Thoracic aorta (tissue), 2 donors: Measurements from ENCODE around the gene GUCA1A. TPM values are rescaled to one million over a fixed set of nuclear protein-coding genes. Genes with fewer than 3 reads are reported as not detected.
A peak's percentile ranks its signal among the peaks of the same experiment; 100 is the strongest.

ENCODE experiments used
- ATAC-seq: fragments of 150-250 bp; one replicate; pipeline ENCODE4 v1.8.0; 2017; ENCODE audit warnings: low read depth; ENCODE audit not compliant: insufficient number of reproducible peaks, low FRiP score
- DNase-seq: peaks from one replicate; pipeline ENCODE4 v3.0.0-alpha.2; 2020; ENCODE audit warnings: low spot score
- H3K27ac ChIP-seq, 2 donors: fragments of 200-600 bp; sonication (generic); 1 replicate in 1 of 2; 2 replicates in 1 of 2; pipeline ENCODE4 v1.5.1; 2016; ENCODE audit warnings: mild to moderate bottlenecking in 2 of 2, moderate library complexity in 2 of 2
- H3K27me3 ChIP-seq: fragments of 200-600 bp; sonication (generic); replicated peaks from 2 replicates; pipeline ENCODE4 v1.6.0; 2016; ENCODE audit warnings: mild to moderate bottlenecking; ENCODE audit not compliant: insufficient read depth
- H3K36me3 ChIP-seq: fragments of 200-600 bp; sonication (generic); one replicate; pipeline ENCODE4 v1.5.1; 2016
- H3K4me1 ChIP-seq, 2 donors: fragments of 200-600 bp; sonication (generic); 1 replicate in 1 of 2; 2 replicates in 1 of 2; pipeline versions ENCODE4 v1.5.1 to v1.6.0; 2016; ENCODE audit warnings: low read depth in 2 of 2, mild to moderate bottlenecking in 1 of 2; ENCODE audit not compliant: control insufficient read depth in 1 of 2
- H3K4me3 ChIP-seq: fragments of 200-600 bp; sonication (generic); 2 replicates; pipeline ENCODE4 v1.5.1; 2016; ENCODE audit warnings: mild to moderate bottlenecking
- H3K9me3 ChIP-seq: fragments of 200-600 bp; sonication (generic); 2 replicates; pipeline ENCODE4 v1.5.1; 2016
- total RNA-seq, 2 donors: library from RNA; depleted of rRNA; stranded (reverse); fragments of >200 nt; gene quantifications; one replicate each; pipeline versions ENCODE4 v1.1.0 to v1.2.3, GENCODE V29; 2016
- TF ChIP-seq, protein P1 (sequence below): fragments of 200-600 bp; sonication (generic); IDR thresholded peaks from one replicate; pipeline ENCODE4 v1.5.1; 2019; ENCODE audit warnings: antibody characterized with exemption

Gene GUCA1A
- total RNA-seq, 2 donors from 2014 or later = not detected

DNA sequence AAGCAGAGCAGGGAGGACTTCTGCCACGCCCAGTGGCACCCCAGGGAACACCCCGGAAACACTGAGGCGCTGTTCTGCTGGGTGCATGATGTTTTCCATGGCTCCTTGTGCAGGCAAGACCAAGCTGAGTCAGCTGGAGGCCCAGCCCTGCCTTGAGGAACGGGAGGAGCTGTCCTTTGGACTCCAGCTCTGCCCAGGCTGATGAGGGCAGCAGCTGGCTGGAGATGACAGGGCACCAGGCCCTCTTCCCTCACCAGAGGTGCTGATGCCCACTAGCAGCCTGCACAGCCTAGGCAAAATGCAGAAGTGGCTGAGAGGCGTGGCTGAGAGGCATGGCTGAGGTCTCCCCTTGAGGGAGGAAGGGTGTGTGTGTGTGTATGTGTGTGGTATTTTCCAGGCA lies 33.1 kb upstream of the GUCA1A start:
- Histone ChIP-seq H3K4me1 (peaks cover 0 to 10% of the 10 kb centered on the region in 2 donors), H3K36me3 (no peaks in the 10 kb centered on the region), H3K4me3 (no peak overlapping the region), H3K9me3 (no peaks in the 10 kb centered on the region), H3K27me3 (peaks cover 5% of the 10 kb centered on the region), H3K27ac (no peak overlapping the region)
- no peak for ATAC-seq
- no peak for DNase-seq
- TF ChIP-seq, protein P1, sequence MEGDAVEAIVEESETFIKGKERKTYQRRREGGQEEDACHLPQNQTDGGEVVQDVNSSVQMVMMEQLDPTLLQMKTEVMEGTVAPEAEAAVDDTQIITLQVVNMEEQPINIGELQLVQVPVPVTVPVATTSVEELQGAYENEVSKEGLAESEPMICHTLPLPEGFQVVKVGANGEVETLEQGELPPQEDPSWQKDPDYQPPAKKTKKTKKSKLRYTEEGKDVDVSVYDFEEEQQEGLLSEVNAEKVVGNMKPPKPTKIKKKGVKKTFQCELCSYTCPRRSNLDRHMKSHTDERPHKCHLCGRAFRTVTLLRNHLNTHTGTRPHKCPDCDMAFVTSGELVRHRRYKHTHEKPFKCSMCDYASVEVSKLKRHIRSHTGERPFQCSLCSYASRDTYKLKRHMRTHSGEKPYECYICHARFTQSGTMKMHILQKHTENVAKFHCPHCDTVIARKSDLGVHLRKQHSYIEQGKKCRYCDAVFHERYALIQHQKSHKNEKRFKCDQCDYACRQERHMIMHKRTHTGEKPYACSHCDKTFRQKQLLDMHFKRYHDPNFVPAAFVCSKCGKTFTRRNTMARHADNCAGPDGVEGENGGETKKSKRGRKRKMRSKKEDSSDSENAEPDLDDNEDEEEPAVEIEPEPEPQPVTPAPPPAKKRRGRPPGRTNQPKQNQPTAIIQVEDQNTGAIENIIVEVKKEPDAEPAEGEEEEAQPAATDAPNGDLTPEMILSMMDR = no peak

DNA sequence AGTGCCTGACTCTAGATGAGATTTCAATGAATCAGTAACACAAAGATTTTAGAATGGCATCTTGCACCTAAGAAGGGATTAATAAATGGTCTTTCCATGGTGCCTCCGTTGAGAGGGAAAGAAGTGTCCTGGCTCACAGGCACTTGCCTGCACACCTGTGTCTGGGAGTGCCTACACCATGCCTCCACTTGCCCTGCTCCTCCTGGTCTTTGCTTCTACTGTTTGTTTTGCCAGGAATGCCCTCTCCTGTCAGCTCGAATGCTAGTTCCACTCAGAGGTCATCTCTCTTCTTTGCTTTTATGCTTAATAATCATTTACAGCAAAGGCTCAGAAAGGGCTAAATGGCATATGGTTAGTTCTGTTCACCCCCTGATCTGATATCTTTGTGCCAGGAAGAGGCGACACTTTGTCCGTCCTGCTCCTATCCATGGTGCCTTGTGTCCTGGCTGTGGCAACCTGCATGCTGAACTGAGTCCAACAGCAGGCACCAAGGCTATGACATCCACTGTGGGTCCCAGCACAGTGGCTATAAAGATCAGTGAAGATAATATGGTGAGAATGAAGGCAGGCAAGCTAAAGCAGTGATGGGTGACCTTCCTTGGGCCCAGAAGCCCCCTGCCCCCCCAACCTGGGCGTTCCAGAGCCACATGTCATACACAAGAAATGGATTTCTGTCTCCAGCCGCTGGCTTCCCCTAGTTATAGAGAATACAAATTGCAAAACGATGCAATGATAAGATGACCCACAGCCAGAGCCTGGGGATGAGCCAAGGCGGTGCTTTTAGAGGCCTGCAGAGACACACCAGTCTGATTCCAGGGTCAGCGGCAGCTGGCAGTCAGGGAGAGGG lies 32.2 kb upstream of the GUCA1A start:
- TF ChIP-seq, protein P1 = no peak
- peaks cover 0 to 10% of the 10 kb centered on the region in 2 donors for H3K4me1 ChIP-seq
- no peak overlapping the region for H3K27ac ChIP-seq
- H3K27me3 ChIP-seq = peaks cover 5% of the 10 kb centered on the region
- no peaks in the 10 kb centered on the region for H3K9me3 ChIP-seq
- H3K4me3 ChIP-seq = no peak overlapping the region
- DNase-seq (no peak), ATAC-seq (no peak)
- H3K36me3 ChIP-seq = no peaks in the 10 kb centered on the region

DNA sequence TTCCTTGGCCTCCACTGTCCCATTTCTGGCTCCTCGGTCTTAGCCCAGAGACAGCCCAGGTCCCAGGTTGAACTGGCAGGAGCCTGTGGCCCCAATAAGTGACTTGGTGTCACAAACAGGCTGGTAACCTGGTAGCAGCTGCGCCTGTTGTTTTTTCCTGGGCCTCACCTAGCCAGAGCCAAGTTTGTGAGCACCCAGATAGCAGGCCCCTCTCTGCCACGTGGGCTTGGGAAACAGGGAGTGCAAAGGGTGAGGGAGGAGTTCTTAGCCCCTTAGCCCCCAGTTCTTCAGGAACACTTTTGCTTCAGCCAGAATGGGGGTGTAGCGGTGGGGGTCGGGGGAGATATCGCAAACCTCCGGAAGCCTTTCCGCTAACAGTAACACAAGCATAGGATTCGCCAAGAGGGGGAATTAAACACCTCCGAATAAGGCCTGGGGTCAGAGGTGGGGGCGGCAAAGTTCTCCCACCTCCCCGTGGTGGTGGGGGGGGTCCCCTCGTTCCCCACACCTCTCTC lies 31.5 kb upstream of the GUCA1A start:
- no peaks in the 10 kb centered on the region for H3K9me3 ChIP-seq
- TF ChIP-seq, protein P1 = no peak
- H3K4me1 ChIP-seq = peaks cover 0 to 10% of the 10 kb centered on the region in 2 donors
- peaks cover 5% of the 10 kb centered on the region for H3K27me3 ChIP-seq
- no peak for ATAC-seq
- H3K36me3 ChIP-seq = no peaks in the 10 kb centered on the region
- H3K4me3 ChIP-seq = peak overlapping the region; percentile 70
- no peak overlapping the region for H3K27ac ChIP-seq
- DNase-seq = no peak

DNA sequence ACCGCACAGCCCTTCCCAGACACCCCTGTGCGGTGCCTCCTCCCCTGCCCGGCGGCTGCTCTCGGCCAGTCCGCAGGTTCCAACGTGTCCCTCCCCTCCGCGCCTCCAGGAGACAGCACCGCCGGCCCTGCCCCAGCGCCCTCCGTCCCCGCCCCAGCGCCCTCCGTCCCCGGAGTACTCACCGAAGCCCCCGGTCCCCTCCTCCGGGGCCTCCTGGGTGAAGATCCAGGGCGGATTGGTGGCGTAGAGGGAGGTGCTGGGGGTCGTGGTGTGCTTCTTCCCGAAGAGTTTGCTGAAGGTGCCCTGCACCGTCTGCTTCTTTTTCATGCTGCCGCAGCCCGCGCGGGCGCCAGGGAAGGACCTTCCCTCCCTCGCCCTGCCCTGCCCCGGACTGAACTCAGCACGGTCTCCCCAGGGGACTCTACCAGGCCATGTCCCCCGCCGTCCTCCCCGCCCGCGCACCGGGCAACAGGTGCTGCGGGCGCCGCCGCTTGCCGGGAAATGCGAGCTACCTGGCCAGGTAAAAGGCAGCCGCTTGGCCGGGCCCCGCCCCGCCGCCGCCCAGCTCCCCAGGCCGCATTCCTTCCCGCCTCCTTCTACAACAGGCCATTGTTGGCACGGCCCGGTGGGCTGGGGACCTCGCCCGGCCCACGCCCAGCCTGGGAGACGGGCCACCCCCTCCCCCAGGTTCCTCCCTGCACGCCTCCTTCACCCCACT lies 30.9 kb upstream of the GUCA1A start, which contains the start of gene C6orf132:
C6orf132 (minus strand) TSS at position 503 of the 718 bp plus-strand sequence; CDS start at position 327, 176 bp downstream.
- H3K27me3 ChIP-seq = peaks cover 5% of the 10 kb centered on the region
- no peaks in the 10 kb centered on the region for H3K9me3 ChIP-seq
- peaks cover 0 to 10% of the 10 kb centered on the region in 2 donors for H3K4me1 ChIP-seq
- peak within 1 kb of the TSS; percentile 70 for H3K4me3 ChIP-seq
- TF ChIP-seq, protein P1 = no peak
- DNase-seq (no peak), ATAC-seq (no peak)
- H3K27ac ChIP-seq = no peak within 1 kb of the TSS
- no peaks in the 10 kb centered on the region for H3K36me3 ChIP-seq

- no peaks in the 10 kb centered on the region for H3K9me3 ChIP-seq
- ATAC-seq (no peak), DNase-seq (no peak)
- no peaks in the 10 kb centered on the region for H3K27me3 ChIP-seq
- H3K4me3 ChIP-seq = no peak overlapping the region
- no peak overlapping the region for H3K27ac ChIP-seq
- TF ChIP-seq, protein P1 = no peak
- no peaks in the 10 kb centered on the region for H3K36me3 ChIP-seq
- H3K4me1 ChIP-seq = peaks cover 0 to 7% of the 10 kb centered on the region in 2 donors
Measured at GRCh38 chr6:42147138-42147562, 26.0 kb upstream of the GUCA1A start.
